GM18502 (cell line): ENCODE data around the gene HEBP2.

Source experiments
- ATAC-seq: cut with Tn5 transposase; IDR thresholded peaks from one replicate; pipeline ENCODE4 v1.9.1; 2021; ENCODE audit warnings: mild to moderate bottlenecking; ENCODE audit not compliant: unreplicated experiment, poor library complexity

Gene HEBP2

DNA sequence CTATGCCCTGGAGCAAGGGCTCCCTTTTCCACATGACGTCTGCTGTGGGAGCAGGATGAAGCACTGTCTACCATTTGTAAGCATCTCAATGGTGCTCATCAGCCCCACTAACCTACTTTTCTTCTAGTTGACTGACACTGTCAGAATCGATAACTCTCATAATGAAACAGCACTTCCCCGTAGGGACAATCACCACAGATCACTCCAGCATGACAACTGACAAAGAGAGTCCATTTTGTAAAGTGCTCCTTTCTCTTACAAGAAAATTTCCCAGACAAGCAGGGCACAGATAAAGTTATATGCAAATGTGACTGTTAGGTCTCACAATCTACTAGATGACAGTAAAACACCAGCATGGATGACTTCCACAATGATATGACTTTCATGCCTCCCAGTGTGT is 46.4 kb downstream of the HEBP2 start:
- ATAC-seq = peak; percentile 70

DNA sequence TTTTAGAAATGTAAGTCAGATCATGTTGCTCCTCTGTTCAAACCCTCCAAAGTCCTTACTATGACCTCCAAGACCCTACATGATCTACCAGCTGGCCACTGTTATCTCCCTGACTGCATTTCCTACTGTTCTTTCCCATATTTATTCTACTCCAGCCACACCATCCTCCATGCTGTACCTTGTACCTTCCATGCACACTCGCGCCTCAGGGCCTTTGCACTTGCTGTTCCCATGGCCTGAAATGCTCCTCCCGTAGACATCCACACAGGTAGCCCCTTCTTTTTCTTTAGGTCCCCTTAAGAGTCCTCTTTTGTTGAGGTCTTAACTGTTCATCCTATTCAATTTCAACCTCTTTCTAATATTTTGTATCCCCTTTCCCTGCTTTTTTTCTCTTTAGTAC is 47.0 kb downstream of the HEBP2 start:
- ATAC-seq = no peak

DNA sequence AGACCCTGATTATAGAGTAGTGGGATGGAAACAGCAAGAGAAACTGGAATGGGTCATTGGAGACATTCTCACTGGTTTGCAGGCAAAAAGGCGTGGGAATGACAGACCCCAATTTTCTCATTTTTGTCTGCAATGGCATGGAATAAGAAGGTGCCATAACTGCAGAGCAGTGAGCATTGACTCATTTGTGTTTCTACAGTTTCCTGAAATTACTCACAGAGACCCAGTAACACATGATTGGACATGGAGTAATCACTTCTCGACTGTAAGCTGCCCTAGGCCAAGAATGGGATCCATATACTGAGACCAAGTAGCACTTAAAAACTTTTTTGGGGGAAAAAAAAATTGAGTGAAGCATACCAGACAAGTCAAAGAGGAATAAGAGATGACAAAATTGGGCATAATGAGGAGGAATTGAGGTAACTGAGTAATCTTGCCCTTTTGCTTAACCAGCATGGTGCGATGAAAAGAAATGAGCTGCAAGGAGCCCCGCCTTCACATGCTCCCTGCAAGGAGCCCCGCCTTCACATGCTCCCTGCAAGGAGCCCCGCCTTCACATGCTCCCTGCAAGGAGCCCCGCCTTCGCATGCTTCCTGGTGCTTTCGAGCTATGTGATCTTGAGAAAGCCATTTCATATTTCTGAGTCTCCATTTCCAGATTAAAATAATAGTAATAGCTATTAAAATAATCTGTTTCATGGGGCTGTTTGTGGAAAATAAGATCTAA is 51.1 kb downstream of the HEBP2 start:
- peak; percentile 67 for ATAC-seq

DNA sequence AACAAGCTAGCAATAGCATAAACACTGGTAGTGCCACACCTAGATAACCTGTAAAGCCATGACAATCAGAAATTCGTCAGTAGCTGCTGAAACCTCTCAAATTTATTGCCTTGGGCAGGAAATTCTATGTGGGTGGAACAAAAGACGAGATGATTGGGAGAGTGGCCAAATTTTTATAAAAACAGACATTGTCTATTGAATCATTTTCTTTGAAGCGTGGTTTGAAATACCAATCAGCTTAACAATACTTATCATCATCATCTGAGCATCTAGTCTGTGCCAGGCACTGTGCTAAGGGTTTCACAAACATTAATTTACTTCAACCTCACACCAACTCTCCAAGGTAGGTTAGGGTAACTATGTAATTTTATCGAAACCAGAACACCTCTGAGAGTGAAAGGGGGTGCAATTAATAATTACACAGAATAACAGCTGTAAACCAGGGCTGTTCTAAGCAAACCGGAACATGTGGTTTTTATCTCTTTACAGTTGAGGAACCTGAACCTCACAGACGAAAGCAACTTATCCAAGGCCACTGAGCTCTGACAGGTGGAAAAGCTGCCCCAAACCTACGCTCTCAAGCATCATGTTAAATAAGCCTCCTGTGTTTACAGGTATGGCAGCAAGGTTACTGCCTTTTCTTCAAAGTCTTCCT is 51.9 kb downstream of the HEBP2 start:
- ATAC-seq = peak; percentile 89

DNA sequence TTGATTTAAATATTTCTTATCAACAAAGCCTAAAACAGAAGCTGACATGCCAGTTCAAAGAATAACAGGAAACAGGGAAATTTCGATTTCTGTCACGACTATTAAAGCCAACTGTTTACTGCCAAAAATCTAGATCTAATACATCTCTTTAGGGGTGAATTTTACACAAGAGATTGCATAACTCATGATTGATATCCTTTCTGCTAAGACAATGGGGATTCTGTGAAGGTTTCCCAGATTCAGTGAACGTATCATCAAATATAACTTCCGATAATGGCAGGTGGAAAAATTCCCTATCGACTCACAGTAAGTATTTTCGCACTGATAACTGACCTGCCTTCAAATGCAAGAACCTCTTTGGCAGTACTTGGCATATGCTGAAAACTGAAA is 52.4 kb downstream of the HEBP2 start:
- no peak for ATAC-seq

DNA sequence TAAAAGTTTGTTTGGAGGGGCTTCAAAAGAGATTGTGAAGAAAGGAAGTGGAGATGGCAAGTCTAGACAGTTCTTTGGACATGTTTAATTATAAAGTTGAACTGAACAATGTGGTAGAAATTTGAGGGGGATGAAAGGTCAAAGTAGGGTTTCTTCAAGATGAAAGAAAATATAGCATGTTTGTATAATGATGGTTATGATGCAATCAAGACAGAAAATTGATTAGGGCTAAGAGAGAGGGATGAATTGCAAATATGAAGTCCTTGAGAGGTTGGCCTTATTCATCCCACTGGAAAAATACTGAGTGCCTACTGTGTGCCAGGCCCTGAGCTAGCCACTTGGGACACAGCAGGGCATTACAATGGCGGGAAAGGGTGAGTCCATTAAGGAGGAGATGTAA is 57.6 kb downstream of the HEBP2 start:
- no peak for ATAC-seq

DNA sequence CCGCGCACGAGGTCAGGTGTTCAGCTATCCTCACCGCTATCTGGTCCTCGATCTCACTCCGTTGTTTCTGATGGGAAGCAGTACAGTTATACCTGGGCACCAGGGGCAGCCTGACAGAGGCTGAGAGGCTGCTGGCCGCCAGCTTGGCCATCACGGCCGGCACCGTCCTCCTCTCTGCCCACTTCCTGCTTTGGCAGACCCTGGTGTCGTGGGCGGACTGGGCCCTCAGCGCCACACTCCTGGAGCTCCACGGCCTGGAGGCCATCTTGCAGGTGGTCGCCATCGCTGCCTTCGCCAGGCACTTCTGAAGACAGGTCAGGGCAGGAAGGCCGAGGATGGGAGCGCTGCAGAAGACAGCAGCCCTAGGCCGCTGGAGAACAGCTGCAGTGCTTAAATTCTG is 60.1 kb downstream of the HEBP2 start:
- no peak for ATAC-seq

DNA sequence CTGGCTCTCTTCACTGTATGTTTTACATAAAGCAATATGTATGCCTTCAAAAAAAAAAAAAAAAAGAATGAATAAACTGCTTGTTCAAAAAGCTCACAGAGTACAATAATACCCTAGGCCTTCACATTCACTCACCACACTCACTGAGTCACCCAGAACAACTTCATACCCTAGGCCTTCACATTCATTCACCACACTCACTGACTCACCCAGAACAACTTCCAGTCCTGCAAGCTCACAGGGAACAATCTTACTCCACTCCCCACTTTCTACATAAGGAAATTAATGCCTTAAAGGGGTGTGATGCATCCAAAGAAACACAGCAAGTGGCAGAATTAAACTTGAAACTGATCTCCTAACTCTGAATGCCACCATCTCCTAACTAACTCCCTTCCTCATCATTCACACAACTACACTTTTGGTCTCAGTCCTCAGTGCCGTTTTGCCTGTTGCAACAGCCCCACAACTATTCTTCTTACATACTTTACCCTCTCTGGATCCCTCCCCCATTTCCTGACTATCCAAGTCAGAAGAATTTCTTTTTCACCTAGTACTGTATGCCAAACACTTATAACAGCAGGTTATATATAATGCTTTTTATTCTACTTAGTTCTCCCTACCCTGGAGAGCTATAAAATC is 61.1 kb downstream of the HEBP2 start:
- no peak for ATAC-seq

DNA sequence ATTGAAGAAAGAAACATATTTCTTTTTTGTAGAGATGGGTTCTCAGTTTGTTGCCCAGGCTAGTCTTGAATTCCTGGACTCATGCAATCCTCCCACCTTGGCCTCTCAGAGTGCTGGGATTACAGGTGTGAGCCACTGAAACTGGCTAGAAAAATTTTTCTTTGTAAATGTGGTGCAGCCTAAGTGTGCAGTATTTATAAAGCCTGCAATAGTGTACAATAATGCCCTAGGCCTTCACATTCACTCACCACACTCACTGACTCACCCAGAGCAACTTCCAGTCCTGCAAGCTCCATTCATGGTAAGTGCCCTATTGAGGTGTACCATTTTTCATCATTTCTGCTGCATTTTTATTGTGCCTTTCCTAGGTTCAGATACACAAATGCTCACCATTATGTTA is 63.9 kb downstream of the HEBP2 start:
- no peak for ATAC-seq

DNA sequence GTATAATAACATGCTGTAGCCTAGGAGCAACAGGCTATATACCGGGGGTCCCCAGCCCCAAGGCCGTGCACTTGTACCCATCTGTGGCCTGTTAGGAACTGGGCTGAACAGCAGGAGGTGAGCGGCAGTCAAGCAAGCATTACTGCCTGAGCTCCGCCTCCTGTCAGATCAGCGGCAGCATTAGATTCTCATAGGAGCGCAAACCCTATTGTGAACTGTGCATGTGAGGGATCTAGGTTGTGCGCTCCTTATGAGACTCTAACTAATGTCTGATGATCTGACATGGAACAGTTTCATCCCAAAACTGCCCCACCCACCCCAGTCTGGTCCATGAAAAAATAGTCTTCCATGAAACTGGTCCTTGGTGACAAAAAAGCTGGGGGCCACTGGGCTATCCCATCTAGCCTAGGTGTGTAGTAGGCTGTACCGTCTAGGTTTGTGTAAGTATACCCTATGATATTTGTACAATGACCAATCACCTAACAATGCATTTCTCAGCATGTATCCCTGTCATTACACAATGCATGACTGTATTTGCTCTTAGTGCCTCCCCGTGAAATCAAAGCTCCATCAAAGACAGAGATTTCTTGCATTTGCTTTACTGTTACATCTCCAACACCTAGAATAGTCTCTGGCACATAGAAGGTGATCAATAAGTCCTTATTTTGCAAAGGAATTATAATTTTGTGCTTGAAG is 64.4 kb downstream of the HEBP2 start:
- no peak for ATAC-seq
